HG03196 (cell line): Measurements from ENCODE around the gene LARP1.
"Not testable (repeated sequence)": the region's sequence is repeated elsewhere in the genome, so short reads cannot be mapped to it uniquely, and the experiment has no call there.

ENCODE experiments used
- ATAC-seq: cut with Tn5 transposase; IDR thresholded peaks from one replicate; pipeline ENCODE4 v1.9.1; 2021; ENCODE audit not compliant: unreplicated experiment

Gene LARP1

GRCh38 chr5:154759868-154760267, 4.7 kb downstream of the LARP1 start:
- ATAC-seq, result not testable (repeated sequence)

- ATAC-seq, result peak; percentile 30
Measured at GRCh38 chr5:154761046-154761736, 6.0 kb downstream of the LARP1 start.

GRCh38 chr5:154762261-154762660, 7.1 kb downstream of the LARP1 start:
- no peak for ATAC-seq

- no peak for ATAC-seq
Measured at GRCh38 chr5:154762700-154763099, 7.5 kb downstream of the LARP1 start.

GRCh38 chr5:154764967-154765366, 9.8 kb downstream of the LARP1 start:
- no peak for ATAC-seq

DNA sequence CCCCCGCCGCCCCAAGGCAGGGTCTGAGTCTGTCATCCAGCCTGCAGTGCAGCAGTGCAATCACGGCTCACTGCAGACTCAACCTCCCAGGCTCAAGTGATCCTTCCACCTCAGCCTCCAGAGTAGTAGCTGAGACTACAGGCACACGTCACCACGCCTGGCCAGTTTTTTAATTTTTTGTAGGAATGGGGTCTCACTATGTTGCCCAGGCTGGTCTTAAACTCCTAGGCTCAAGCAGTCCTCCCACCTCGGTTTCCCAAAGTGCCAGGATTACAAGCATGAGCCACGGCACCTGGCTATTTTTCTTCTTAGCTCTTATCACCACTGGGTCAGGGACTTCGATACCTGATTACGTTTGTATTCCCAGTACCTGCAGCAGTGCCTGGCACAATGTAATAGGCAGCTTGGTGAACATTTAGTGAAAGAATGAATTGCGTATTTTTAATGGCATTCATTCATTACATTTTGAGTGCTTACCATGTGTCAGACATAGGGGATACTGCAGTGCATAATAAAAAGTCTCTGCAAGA, 10.3 kb downstream of the LARP1 start:
- ATAC-seq, result no peak

DNA sequence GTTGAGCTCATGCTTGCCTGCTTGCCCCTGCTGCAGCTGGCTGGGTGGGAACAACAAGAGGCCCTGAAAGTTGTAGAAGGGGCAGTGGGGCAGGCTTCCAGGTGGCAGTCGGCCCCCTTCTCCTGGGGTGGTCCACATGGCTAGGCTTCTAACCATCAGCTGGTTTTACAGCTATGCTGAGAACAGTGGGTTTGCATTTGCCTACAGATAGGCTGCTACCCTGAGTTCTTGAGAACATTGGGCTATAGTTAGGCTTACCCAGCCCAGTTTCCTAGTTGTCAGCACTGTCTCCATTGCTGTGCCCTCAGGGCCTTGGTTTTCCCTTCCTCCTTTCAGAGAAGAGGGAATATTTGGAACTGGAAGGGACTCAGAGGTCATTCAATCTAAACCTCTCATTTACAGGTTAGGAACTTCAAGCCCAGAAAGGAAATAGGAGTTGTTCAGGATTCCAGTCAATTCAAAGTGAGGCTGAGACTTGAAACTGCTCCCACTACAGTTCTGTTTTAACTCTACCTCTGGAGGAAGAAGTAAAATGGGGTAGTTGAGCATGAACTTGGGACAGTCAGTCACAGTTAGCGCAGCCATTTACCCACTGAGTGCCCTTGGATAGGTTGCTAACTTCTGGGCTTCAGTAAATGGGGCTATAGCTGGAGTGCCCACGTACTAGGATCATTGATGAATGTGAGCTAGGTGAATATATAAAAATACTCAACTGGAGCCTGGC, 11.5 kb downstream of the LARP1 start:
- ATAC-seq, result no peak

- no peak for ATAC-seq
Measured at GRCh38 chr5:154767576-154767975, 12.4 kb downstream of the LARP1 start.

DNA sequence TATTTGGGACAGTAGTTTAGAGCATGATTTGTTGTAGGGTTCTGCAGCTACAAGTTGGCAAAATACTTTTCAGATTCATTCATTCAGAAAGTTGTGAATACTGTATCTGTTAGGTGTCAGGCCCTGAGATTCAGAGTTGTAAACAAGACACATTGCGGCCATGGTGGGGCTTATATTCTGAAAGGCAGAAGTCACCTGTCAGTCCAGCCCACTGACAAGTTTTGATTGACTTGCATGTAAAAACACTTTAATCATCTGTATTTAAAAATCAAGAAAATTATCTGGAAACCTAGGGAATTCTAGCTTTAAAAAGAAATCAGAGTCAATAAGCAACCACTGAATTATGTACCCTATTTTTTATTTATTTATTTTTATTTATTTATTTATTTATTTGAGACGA, 13.0 kb downstream of the LARP1 start:
- ATAC-seq, result no peak

DNA sequence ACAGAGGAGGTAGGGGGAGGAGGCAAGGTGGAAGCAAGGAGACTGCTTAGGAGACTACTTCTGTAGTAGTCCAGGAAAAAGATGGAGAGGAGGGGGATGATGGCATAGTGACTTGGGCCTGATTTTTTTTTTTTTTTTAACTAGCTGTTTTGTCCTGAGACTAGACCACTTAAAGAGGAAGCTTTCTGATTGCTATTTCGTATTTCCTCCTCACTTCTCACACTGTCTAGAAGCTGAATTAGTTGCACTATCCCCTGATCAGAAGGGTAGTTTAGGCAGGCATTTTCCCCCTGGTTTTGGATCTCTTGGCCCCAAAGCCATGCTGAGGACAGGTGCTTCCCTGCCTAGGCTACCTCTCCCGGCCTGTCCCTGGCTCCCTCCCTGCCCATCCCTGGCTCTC, 14.9 kb downstream of the LARP1 start:
- no peak for ATAC-seq

- no peak for ATAC-seq
Measured at GRCh38 chr5:154771383-154771901, 16.3 kb downstream of the LARP1 start.

DNA sequence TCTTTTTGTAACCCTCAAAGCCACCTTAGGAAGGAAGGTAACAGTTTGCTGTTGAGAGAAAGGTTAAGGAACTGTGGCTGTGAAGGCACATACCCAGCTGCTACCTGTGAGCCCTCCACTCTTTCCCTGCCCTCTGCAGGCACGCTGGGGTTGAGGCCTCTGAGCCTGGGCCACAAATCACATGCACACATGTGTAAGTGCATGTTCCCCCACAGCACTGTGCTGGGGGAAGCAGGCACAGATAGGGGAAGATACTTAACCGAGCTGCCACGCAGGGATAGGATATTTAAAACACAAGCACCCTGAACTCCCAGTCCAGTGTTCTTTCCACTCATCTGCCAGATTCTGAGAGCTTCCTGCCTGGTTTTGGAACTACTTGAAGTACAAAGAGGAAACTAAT, 18.1 kb downstream of the LARP1 start:
- no peak for ATAC-seq

DNA sequence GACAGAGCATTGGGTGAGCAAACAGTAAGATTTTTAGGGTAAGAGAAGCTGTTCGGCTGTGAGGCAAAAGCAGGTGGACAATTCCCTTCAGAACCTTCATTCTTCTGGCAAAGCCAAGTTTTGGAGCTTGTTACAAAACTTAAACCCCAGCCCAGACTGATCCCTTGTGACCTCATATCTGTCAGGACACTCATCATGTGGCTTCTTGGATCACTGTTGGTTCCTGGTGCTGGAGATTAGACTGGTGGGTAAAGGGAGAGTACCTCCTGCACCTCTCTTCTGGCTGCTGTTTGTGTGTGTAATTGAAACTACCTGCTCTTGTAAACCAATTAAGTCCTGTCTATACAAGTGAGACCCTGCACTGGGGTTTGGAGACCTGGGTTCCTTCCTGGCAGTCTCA, 21.0 kb downstream of the LARP1 start:
- ATAC-seq, result no peak

- ATAC-seq, result no peak
Measured at GRCh38 chr5:154778534-154778933, 23.4 kb downstream of the LARP1 start.

- ATAC-seq, result no peak
Measured at GRCh38 chr5:154779105-154779504, 23.9 kb downstream of the LARP1 start.

DNA sequence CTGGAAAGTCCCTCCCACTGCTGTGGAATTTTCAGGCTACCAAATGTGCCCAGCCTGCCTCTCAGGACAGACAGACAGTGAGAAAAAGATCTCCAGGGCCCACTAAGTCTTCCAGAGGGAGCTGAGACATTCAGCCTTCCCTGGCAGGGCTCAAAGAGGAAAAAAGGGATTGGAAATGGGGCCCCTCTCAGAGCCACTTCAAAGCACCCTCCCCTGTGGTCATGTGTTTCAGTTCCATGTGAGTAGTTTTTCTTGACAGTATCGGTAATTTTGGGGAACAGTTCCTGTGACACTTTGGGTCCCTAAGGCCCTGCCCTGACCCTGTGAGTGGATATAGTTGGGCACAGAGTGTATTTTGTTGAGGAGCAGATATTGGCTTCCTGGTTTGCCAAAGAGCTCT, 25.0 kb downstream of the LARP1 start:
- no peak for ATAC-seq

DNA sequence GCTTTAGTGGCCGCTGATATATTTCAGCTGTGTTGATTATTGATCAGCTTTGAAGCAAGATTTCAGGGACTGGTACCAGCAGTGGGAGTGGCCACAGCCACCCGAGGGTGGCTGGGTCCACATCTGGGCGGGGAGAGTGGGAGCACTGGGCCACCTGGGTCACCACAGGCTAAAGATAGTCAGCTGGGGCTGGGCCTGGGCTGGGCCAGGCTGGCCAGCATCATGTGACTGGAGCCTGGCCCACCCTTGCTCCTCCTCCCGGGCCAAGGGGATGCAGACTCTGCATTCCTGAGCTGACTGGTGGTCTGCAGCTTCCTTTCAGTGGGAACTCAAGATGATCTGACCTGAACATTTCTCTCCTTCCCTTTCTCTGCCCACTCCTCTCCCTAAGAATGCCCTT, 27.1 kb downstream of the LARP1 start:
- no peak for ATAC-seq

- ATAC-seq, result no peak
Measured at GRCh38 chr5:154782812-154783592, 27.8 kb downstream of the LARP1 start.

GRCh38 chr5:154783774-154784460, 28.7 kb downstream of the LARP1 start:
- ATAC-seq, result peak; percentile 44

- ATAC-seq, result no peak
Measured at GRCh38 chr5:154784856-154785255, 29.7 kb downstream of the LARP1 start.

DNA sequence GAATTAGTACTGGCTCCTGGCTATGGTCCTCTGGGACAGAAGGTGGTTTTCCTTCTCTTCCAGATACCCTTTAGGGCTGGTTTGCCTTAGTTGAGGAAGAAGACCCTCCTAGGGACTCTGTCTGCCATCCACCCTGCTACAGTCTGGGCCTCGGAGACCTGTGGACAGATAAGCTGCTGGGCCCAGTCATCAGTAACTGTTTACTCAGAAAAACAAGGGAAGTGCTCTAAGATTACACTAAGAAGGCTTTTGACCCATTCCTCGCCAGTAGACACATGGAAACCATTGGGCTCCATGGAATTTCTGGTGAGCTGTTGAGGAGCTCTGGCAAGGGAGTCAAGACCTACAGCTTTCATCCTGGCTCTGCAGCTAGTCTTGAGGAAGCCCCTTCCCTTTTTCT, 31.2 kb downstream of the LARP1 start:
- no peak for ATAC-seq
